Lower leg skin (tissue), 4 donors: Measurements from ENCODE around the gene MSH2. TPM values are rescaled to one million over a fixed set of nuclear protein-coding genes. Genes with fewer than 3 reads are reported as not detected.

Source experiments
- DNase-seq, 2 donors: peaks; one replicate each; pipeline ENCODE4 v3.0.0-alpha.2; 2019; ENCODE audit warnings: low spot score in 2 of 2
- H3K4me3 ChIP-seq: fragments of 200-600 bp; sonication (generic); 2 replicates; pipeline ENCODE4 v1.5.1; 2017; ENCODE audit warnings: mild to moderate bottlenecking, low read depth; ENCODE audit not compliant: poor library complexity, severe bottlenecking
- CTCF ChIP-seq, 3 donors: fragments of 450-650 bp; IDR thresholded peaks; one replicate each; pipeline ENCODE4 v1.5.1; 2016; ENCODE audit warnings: antibody characterized with exemption in 3 of 3, mild to moderate bottlenecking in 3 of 3, moderate library complexity in 2 of 3
- POLR2A ChIP-seq, 2 donors: fragments of 450-650 bp; IDR thresholded peaks; one replicate each; pipeline ENCODE4 v1.6.1; 2016 to 2017; ENCODE audit warnings: antibody characterized with exemption in 2 of 2, mild to moderate bottlenecking in 1 of 2, moderate library complexity in 1 of 2
- WGBS, 2 donors: methylation state at CpG; one replicate each; pipeline ENCODE4 v1.1.5; 2018; 5-methylcytosine and 5-hydroxymethylcytosine counted together
- intact Hi-C: fragments of 100-400 bp; cut with DNase I; formaldehyde crosslinking; loops from one replicate; pipeline ENCODE4 v1.15.0; 2023; ENCODE audit warnings: low total_unique reads
- microRNA counts, 2 donors: library from miRNA; unstranded; fragments of <30 nt; microRNA quantifications; one replicate each; lab custom pipeline; 2016
- microRNA-seq, 2 donors: library from miRNA; unstranded; fragments of <30 nt; microRNA quantifications; one replicate each; pipeline ENCODE4, GENCODE V29; 2016; ENCODE audit warnings: borderline replicate concordance in 2 of 2, borderline number of aligned reads in 1 of 2
- total RNA-seq, 4 donors: library from RNA; depleted of rRNA; stranded (reverse); fragments of >200 nt; gene quantifications; one replicate each; pipeline ENCODE4 v1.1.0, GENCODE V29; 2016

MSH2 gene
- total RNA-seq, 4 donors from 2014 or later = 10.6 to 11.9 (median 11.5) TPM

DNA sequence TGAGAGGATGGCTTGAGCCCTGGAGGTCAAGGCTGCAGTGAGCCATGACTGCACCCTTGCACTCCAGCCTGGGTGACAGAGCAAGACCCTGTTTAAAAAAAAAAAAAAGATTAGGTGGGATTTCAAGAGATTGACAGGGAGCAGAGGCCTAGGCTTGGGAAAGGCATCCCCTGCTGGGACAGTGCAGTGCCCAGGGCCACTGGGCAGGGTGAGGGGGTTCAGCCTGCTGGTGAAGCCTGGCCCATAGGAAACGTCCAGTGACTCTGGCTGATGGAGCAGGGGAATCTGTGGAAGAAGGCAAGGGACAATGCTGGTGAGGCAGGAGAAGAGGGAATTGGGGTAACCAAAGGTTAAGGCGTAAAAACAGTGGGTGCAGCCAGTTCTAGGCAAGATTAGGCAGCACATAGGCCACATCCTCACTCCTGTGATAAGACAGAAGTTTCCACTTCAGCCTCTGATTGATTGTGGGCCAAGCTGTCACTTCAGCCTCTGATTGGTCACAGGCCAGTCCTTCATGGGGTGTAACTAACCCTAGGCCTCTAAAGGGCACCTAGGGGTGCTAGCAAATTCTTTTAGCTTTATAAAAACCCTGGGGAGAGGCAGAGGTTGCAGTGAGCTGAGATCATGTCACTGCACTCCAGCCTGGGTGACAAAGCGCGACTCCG lies 128.6 kb downstream of the MSH2 start:
- no peak overlapping the region for H3K4me3 ChIP-seq
- WGBS, 2 donors = 88 to 96% methylated on average over 5 of the region's 5 CpGs
- intact Hi-C loops = no loop called here
- DNase-seq = no peak
- TF ChIP-seq CTCF (IDR thresholded peaks at IDR 0.05) (no peak), POLR2A (IDR thresholded peaks at IDR 0.05) (no peak)

MicroRNAs encoded within 50 kb of the gene (microRNA counts, 767-probe panel; counts per million panel counts)
- microRNA hsa-miR-559 (lab: Ali Mortazavi, UCI) = 0 to 358 counts per million in 2 donors

Small RNAs within 50 kb of the gene (microRNA-seq; reads per million reads assigned to microRNA genes)
- gene MIR559 = 0 reads per million in 2 donors

Other genes with a start within 250 kb of the MSH2 start
- gene STPG4, start 247.8 kb upstream of the MSH2 start, total RNA-seq = 1 to 10 TPM in 2 of 4 donors, not detected in 2; 1.4 to 4.1 TPM
- gene CALM2, start 226.6 kb upstream of the MSH2 start, total RNA-seq = 100 to 1,000 TPM; 196 to 383 (median 311) TPM
- gene EPCAM, start 33.8 kb upstream of the MSH2 start, total RNA-seq = 10 to 100 TPM in 1 of 4 donors, 1 to 10 TPM in 3; 5.2 to 10.8 (median 7.0) TPM
- under 1 TPM in 3 of 4 donors, not detected in 1; 0.19 to 0.32 (median 0.20) TPM for gene KCNK12, start 167.8 kb downstream of the MSH2 start, total RNA-seq